ENCODE measurements around the gene UTS2R.
"Not testable (repeated sequence)": the region's sequence is repeated elsewhere in the genome, so short reads cannot be mapped to it uniquely, and the experiment has no call there.

UTS2R gene

DNA sequence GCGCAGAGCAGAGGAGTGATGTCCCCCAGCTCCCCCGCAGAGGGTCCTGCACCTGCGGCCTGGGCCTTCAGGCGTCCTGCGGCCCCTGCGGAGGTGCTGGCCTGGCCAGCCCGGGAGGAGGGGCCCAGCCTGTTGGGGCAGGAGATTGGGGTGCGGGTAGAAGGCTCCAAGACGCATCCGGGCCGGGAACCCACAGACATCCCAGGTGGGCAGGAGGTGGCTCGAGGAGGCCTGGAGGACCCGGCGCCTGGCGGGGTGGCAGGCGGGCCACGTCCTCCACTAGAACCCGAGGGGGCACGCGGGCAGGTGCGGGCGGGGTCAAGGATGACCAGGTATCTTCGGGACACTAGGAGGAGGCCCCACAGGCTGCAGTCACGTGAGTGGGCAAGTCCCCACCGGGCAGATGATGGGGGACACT is 37.4 kb upstream of the UTS2R start:
- DNase-seq (ENCODE audit: low spot score): no peak

DNA sequence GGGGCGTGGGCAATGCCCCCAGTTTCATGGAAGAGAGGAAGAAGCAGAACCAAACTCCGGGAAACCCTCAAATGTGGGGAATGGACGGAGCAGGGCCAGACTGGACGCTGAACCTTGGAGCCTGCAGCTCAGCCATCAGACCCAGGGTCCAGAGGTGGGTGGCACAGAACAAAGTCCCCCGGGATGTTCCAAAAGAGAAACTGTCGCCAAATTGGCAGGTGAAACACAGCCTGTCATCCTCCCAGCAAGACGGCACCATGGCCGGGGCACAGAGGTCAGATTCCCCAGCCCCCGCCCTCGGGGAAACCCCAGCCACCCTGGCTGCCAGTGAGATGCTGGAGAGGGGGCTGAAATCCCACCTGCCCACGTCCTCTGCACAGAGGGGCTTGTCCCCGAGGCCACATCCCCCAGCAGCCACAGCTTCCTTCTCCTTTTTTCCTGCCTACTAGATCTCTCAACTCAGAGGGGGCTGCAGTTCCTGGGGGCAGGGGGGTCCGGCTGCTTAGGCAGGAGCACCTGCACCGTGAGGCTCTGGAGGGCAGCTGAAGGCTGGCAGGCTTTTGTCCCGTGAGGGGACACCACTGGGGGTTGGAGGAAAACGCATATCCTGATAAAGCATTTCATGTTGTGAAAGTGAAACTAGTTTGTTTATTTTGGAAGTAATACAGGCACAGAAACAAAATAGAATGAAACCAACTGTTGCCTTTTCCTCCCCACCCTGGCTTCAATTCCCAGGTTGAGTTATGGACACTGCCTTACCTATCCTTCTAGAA is 36.8 kb upstream of the UTS2R start:
- no peak for DNase-seq (ENCODE audit: low spot score)

DNA sequence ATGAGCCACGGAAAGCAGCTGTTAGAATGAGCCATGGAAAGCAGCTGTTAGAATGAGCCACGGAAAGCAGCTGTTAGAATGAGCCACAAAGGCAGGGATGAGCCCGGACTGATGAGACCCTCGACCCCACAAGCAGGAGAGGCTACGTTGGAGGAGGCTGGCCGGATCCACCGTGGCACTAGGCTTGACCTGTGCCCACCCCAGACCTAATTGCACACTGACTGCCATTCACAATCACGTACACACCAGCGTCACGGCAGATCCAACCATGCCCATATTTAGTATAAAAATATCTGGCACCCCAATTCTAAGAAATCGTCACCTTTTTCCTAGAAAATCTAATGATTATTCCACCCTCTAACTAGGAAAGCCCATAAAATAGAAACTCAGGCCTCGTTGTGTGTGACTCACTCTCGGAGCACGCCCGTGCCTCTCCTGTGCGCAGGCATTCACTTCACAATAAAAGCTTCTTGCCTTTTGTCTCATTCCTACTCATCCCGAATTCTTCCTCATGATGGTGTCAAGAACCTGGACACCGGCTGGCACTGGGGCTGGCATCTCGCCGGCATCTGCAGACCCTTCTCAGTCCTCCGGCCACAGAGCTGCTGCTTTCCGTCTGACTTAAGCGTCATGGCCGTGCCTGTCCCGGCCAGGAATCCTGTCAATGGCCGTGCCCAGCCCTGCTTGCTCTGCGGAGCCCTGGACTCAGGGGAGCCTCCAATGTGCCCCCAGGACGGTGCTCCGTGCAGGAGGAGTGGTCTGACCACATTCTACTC is 32.5 kb upstream of the UTS2R start:
- peak; percentile 88 for DNase-seq (ENCODE audit: low spot score)

DNA sequence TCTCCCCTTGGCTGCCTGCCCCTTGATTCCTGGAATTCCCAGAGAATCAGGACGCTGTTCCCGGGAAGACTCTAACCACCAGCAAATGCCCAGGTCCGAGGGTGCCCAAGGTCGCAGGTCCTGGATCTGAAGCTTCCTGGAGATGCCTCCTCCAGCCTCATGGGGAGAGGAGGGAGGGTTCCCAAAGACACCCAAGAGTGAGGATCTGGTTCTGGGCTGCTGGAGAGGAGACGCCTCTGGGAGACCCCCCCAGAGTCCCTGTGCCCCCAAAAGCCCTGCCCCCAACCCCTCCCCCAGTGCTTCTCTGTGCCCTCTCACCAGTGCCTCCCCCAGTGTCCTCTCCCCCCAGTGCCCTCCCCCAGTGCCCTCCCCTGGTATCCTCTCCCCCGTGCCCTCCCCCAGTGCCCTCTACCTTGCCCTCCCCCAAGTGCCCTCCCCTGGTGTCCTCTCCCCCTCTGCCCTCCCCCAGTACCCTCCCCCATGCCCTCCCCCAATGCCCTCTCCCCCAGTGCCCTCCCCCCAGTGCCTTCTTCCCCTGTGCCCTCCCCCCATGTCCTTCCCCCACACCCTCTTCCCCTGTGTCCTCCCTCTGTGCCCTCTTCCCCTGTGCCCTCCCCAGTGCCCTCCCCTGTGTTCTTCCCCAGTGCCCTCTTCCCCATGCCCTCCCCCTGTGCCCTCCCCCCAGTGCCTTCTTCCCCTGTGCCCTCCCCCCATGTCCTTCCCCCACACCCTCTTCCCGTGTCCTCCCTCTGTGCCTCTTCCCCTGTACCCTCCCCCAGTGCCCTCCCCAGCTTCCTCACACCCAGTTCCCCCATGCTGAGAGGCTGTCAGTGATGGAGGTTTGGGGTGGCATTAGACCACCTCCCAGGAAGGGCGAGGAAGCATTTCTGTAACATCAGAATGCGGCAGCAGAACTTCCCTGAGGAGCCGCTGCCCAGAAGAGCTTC is 31.7 kb upstream of the UTS2R start:
- no peak for DNase-seq (ENCODE audit: low spot score)

DNA sequence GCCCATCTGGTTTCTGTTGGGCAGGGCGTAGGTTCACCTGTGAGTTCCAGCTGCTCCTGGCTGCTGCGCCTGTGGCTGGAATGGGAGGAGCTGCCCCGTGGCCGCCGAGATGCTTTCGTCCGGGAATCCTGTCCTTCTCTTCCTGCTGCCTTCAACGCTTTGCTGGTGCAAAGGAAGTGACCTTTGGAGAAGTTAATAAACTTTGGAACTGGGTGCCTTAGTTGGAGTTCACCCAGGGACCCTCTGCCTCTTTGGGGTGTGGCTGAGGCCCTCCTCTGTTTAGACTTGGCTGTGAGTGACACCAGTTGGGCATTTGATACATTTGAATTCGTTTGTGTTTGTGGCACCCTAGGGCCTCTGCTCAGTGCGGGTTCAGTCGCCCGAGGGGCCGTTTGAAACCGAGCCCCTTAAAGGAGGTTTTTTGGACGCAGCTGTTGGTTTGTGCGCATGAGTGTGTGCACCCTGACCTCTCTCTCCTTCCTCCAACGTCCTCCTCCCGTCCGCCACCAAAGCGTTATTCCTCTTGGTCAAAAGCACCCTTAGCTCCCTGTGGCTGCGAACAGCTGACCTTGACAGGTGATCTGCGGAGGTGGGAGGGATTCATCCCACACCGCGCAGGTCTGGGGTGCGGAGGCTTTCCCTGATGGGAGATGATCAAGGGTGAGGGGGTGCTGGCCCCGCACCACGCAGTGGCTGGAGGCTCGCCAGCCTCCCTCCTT is 29.0 kb upstream of the UTS2R start:
- no peak for DNase-seq (ENCODE audit: low spot score)

DNA sequence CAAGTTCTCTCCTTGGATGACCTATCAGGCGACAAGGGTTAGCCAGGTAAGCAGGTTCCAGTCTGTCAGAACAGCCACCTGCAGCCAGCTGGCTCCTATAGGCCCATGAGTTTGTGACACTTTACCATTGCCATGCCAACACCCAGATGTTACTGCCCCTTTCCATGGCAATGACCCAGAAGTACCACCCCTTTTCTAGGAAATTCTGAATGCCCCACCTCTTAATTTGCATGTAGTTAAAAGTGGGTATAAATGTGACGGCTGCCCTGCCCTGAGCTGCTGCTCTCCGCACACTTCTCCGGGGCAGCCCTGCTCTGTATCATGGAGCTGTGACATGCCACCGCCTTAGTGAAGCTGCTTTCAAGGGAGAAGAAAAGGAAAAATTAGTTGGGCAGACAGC is 28.0 kb upstream of the UTS2R start:
- no peak for DNase-seq (ENCODE audit: low spot score)

DNA sequence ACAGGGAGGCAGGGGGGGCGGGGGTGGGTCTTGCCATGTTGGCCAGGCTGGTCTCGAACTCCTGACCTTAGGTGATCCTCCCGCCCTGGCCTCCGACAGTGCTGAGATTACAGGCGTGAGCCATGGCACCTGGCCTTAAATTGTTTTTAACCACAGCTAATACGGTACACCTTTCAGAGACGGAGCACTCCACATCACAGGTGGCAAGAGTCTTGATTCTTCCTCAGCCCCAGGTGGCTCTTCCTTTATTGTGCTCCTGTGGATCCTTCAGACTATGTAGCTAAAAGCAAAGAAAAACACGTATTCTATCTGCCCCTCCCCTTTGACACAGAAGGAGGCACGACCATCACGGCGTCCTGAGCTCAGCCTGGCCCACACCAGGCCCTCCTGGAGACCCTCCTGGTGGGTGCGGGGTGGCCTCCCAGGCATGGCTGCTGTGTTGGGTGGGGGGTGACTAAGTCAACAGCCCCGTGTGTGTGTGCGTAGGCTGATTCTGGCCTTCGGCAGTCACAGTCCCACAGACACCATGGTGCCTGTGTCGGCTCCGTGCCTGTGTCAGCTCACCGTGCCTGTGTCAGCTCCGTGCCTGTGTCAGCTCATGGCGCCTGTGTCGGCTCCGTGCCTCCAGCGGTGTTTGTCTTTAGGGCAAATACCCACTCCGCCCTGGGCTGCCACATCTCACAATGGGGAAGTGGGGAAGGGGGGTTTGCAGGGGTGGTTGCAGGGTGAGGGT is 27.2 kb upstream of the UTS2R start:
- no peak for DNase-seq (ENCODE audit: low spot score)

DNA sequence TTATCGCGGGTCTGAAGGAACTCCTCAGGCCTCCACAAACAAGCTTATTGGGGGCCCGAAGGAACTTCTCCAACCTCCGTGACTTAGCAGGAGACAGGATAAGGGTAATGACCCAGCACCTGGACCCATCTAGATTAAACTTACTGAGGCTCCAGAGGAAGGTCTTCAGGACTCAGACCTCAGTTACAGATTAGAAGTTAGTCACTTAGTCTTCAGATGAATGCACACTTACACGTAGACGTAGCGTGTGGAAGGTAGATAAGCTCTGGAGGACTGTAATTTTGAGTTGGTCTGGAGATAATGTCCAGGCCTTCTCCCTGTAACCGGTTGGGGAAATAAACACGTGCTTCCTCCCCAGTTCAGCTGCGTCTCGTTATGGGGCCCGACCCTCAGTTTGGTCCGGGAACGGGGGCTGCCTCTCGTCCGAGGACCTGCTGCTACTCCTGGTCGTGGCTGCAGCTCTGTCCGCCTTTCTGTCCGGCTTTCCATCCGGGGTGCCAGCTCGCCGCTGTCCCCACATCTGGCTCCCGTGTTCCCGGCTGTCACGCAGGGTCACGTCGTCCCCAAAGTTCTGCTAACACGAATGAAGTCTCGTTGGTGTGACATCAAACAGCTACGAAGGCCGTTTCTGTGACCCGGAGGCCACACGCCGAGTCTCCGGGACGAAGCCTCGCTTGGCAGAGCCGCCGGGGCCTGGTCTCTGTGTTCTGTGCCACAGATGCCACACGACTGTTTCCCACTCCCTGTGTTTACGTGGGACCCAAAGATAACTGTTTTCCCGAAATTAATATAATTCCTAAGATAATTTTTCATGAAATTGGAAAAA is 26.2 kb upstream of the UTS2R start:
- DNase-seq (ENCODE audit: low spot score): no peak

DNA sequence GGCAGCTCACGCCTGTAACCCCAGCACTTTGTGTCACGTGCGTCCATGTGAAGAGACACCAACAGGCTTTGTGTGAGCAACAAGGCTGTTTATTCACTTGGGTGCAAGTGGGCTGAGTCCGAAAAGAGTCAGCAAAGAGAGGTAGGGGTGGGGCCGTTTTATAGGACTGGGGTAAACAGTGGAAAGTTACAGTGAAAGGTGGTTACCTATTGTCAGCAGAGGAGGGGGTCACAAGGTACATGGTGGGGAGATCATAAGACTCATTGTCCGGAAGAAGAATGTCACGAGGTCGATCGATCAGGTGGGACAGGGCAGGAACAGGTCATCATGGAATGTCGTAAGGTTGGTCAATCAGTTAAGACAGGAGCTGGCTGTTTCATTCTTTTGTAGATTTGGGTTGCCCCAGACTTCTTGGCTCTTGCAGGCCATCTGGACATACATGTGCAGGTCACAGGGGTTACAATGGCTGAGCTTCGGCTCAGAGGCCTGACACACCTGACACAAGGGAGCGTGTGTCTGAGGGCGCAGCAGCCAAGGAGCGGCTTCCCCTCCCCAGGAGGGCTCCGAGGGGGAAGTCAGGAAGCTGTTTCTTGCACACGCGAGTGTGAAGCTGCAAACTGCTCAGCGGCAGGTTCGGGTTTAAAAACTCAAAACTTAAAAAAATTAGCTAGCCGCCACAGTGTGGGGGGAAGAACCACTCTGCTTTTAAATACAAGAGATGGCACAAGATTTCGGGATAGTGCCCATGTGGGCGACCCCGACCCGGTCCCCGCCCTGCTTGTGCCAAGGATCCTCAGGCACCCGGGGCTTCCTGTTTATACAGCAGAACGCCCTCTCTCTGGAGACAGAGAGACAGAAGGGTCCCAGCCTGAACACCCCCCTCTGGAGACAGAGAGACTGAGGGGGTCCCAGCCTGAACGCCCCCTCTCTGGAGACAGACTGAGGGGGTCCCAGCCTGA is 24.9 kb upstream of the UTS2R start:
- DNase-seq (ENCODE audit: low spot score): no peak

DNA sequence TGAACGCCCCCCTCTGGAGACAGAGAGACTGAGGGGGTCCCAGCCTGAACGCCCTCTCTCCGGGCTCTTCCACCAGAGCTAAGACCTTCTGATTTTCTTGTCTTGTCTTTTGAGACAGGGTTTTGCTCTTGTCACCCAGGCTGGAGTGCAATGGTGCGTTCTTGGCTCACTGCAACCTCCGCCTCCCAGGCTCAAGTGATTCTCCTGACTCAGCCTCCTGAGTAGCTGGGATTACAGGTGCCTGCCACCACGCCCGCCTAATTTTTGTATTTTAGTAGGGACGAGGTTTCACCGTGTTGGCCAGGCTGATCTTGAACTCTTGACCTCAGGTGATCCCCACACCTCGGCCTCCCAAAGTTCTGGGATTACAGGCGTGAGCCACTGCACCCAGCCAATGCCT is 23.6 kb upstream of the UTS2R start:
- not testable (repeated sequence) for DNase-seq (ENCODE audit: low spot score)

DNA sequence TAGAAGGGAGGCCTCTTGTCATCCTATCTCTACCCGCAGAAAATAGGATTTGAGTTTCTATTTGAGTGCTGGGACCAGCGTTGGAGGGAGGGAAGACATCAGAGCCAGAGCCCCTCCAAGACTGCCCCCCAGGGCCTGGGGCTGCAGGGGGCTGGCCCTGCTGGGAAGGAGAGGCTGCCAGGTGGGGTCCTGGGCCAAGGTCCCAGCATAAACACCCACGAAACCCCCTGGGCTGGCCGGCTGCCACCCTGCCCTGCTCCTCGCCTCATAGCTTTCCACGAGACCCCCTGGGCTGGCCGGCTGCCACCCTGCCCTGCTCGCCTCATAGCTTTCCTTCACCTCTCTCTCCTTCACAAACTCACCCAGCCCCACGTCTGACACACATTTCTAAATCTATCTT is 23.1 kb upstream of the UTS2R start:
- no peak for DNase-seq (ENCODE audit: low spot score)

DNA sequence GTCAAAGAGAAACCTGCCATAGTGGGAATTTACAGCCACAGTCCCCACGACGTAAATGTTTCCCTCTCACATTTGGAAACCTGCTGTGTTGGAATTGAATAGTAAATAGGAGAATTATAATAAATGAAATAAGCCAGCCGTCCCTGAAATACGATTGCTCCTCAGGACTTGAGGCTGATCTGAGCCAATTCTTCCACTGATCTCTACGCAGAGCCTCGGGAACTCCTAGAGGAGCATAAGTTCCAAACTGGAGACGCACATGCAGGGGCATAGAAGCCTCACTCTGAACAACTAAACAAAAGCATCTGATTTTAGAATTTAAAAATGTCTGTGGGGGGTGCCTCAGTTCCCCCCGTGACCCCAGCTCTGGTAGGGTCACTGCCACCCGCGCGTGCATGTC is 22.7 kb upstream of the UTS2R start:
- no peak for DNase-seq (ENCODE audit: low spot score)

DNA sequence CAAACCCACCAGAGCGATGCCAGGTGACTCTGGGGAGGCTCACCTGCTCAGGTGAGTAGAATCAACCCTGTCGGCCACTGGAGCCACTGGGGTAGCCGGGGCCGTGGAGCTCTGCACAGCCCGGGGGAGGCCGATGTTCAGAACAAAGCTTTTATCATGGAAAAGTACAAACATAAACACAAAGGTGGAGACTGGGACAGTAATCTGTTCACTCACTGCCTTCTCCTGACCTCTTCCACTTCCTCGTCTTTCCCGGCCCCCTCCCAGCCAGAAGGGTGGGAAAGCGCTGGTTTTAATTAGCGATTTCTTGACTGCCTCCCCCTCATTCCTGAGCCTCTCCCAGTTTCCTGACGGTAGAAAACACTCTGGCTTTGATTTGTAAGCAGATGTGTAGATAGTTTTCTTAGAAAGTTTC is 22.3 kb upstream of the UTS2R start:
- DNase-seq (ENCODE audit: low spot score): no peak

DNA sequence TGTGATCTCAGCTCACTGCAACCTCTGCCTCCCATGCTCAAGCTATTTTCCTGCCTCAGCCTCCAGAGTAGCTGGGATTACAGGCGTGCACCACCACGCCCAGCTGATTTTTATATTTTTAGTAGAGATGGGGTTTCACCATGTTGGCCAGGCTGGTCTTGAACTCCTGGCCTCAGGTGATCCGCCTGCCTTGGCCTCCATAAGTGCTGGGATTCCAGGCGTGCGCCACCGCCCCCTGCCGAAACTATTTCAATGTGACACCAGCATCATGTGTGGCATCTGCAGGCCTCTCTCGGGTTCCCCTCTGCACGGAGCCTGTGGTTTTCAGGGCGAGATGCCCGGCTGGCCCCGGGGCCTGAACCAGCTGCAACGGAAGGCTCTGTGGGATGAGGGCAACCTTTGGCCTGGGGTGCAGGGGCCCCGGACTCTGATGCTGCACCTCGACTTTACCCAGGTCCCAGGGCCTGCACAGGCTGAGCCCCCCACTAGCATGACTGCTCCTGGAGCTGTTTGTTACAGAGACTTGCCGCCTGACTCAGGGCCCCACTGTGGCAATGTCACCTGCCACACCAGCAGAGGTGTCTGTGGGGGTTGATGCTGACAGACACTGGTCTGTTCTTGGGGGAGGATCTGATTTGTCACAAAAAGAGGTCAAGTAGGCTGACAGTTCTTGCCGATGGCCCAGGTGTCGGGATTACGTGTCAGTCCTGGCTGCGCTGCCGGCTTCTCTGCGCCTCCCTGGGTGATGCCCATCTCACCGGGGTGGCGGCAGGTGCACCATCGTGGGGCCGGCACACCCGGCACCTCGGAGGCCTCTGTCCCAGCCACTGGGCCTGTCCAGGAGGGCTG is 21.2 kb upstream of the UTS2R start:
- DNase-seq (ENCODE audit: low spot score): no peak

DNA sequence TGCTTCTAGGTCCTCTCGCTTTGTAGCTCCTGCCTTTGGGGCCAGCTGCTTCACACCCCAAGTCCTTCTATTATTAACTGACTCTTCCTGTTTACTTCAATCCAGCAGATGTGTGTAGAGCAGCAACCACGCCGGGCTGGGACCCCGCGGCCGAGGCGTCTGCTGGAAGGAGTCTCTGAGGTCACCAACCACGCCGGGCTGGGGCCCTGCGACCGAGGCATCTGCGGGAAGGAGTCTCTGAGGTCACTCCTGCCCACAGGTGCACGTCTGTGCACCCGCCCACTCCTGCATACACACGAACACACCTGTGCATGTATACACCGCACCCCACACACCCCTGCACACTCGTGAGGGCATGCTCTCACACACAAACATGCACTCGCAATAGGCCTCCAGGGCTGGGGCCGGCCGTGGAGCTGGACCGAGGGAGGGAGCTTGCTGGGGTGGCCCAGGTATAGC is 20.3 kb upstream of the UTS2R start:
- no peak for DNase-seq (ENCODE audit: low spot score)

DNA sequence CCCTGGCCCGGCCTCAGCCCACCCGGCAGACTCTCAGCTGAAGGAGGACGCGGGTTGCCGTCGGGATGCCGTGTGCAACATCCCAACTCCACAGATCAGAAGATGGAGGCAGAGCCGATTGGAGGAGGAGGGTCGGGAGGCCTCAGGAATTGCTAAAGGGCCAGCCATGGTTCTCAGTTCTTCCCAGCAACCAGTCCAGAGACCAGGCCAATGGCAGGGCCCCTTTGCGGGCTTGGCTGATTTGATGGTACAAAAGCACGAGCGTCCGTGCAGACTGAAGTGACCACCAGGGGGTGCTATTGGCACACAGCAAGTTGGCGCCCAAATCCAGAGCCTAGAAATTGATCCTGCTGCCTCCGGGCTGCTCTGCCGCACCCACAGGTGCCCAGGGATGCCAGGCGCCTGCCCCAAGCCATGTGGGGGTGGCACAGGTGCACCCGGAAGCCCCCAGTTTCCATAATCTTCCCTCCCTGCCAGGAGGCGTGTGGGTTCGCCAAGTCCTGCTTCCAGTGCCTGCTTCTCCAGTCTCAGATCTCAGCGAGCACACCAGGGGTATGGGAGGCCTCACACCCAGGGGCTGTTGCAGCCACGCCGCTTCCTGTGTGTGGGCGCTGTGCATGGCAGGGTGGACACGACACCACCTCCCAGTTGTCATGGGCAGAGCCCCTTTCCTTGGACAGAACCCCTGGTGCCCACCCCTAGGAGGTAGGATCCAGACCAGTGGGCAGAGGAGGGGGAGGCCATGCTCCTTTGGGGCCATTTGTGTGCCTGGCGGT is 19.7 kb upstream of the UTS2R start:
- peak; percentile 86 for DNase-seq (ENCODE audit: low spot score)

DNA sequence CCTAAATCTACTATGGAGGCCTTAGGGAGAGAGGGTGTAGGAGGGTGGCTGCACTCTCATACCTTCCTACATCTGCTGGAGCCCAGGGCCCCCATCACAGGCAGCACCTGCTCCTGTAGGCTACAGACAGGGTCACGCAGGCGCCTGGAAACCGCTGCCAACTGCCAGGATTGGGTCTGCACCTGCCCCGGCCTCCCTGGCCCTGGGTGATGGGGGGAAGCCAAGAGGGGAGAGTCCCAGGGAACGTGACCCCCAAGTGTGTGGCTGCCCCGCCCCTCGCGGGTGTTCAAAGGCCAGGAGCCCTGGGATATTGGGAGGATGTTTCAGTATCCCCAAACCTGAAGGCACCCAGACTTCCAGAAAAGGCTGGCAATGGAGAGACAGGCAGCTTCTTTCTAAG is 18.1 kb upstream of the UTS2R start:
- no peak for DNase-seq (ENCODE audit: low spot score)
